HG02623 (cell line): ENCODE results near the gene TRIM71.

Experiments
- ATAC-seq: cut with Tn5 transposase; IDR thresholded peaks from one replicate; pipeline ENCODE4 v1.9.1; 2021; ENCODE audit warnings: moderate library complexity; ENCODE audit not compliant: unreplicated experiment

Gene TRIM71

DNA sequence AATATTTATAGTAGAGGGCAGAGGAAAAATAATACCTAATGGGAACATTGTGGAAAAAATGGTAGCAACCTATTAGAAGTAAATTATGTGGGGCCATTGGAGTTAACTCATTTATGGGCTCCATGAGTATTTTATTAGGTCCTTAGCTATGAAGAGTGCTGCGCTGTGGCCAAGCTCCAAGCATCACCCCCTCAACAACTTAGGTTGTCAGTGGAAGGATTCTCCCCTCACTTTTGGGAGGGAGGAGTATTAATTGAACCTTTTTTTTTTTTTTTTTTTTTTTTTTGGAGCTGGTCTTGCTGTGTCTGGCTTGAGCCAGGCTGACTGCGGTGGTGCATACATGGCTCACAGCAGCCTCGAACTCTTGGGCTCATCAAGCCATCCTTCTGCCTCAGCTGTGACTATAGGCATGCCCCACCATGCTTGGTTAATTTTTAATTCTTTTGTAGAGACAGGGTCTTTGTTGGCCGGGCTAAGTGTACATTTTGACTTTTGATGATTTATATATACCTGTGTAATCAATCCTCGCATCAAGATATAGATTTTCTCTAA, 45.2 kb downstream of the TRIM71 start:
- no peak for ATAC-seq

- ATAC-seq = no peak
Observed at GRCh38 chr3:32865383-32865782, 47.6 kb downstream of the TRIM71 start.

- ATAC-seq = no peak
Observed at GRCh38 chr3:32866533-32866932, 48.7 kb downstream of the TRIM71 start.

GRCh38 chr3:32867954-32868353, 50.2 kb downstream of the TRIM71 start:
- ATAC-seq = no peak

DNA sequence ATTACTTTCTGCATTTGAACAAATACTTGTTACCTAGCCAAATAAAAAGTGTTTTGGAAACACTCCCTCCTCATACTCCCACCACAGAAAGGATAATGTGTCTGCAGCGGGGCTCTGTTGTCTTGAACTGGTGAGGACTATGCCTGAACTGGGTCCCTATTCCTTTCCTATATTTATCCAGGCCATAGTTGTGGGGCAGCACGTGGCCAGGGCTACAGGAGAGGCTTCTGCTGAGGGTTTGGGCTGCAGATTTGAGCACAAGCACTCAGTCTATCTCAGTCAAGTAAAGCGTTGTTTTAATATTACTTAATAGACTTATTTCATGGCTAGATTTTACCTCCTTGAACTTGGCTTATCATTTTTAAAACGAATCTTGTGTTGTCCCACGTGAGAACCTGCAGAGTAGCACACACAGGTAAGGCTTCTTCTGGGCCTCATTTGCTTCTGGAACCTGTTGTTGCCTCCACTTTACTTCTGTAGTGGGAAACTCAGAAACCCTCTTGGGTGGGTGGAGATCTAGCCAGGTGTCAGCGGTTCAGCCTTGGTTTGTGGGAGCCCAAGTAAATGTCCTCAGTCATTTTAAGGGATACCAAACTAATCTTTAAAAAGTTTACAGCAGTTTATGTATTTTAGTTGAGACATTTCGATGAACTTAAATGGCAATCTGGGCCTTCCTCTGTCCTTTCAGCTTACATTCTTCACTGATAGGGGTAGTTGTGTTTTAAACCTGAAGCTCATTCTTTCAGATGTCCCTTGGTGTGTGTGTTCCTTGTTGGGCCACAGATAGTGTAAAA, 51.1 kb downstream of the TRIM71 start:
- ATAC-seq = no peak

DNA sequence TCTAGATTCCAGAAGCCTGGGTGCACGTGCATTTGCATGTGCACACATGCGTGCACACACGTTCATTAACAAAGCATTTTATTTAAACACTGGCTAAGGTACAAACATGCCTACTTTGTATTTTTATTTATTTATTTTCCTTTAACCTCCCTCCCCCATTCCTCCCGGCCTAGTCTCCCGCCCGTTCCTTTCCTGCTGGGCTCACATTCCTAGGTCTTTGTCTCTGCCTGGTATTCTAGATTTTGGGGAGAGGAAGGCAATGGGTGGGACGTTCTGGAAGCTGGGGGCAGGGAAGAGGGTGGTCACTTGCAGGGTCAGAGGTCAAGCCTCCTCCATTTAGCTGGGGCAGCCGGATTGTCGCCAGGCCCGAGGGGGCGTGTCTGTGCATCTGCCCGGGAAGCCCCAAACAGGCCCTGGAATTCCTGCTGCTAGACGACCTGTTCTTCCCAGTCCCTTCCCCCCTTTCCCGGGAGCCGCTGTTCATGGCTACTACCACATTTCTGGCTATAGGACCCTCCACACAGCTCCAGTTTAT, 51.8 kb downstream of the TRIM71 start:
- no peak for ATAC-seq

- no peak for ATAC-seq
Observed at GRCh38 chr3:32870373-32871095, 52.7 kb downstream of the TRIM71 start.

DNA sequence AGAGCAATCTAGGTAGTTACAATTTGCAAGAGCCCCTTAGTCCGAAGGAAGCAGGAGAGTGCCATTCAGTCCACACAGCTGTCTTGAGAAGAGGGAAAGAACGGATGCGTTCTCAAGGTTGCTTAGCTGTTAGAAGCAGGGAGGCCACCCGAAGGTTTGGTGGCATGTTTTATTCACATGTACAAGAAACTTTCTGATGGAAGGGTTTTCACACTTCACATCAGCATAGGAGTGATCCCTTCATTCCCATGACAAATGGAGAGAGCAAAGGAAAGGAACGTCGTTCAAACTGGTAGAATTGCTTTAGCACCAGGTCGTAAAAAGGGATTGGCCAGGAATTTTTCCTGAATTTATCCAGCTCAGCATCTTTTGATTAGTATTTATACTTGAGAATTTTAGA, 53.5 kb downstream of the TRIM71 start:
- ATAC-seq = no peak

- no peak for ATAC-seq
Observed at GRCh38 chr3:32872487-32873382, 54.9 kb downstream of the TRIM71 start.

- no peak for ATAC-seq
Observed at GRCh38 chr3:32873531-32874130, 55.8 kb downstream of the TRIM71 start.

DNA sequence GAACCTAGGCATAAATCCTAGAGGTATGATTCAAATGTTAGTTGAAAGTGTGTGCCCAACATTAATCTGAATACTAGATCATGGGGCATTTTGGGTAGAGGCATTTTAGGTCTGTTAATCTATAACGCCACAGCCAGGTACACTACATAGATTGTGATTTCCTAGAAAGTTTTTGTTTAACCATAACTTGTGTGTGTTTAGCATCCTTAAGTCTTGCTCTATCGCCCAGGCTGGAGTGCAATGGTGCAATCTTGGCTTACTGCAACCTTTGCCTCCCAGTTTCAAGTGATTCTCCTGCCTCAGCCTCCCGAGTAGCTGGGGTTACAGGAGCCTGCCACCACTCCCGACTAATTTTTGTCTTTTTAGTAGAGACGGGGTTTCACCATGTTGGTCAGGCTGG, 59.1 kb downstream of the TRIM71 start:
- ATAC-seq = no peak

DNA sequence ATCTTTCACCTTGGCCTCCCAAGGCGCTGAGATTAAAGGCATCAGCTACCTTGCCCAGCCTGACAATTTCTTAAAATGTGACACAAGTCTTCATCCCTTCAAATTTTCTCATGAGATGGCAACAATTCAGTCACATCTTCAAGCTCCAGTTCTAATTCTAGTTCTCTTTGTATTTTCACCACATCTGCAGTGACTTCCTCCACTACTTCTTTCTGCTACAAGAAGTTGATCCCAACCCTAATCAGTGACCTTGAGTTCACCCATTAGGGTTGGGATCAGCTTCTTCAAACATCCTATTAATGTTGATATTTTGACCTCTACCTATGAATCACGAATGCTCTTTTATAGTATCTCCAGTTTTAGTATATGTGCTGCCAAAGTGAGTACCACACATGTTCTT, 59.8 kb downstream of the TRIM71 start:
- ATAC-seq = no peak

GRCh38 chr3:32880225-32880624, 62.4 kb downstream of the TRIM71 start:
- no peak for ATAC-seq

DNA sequence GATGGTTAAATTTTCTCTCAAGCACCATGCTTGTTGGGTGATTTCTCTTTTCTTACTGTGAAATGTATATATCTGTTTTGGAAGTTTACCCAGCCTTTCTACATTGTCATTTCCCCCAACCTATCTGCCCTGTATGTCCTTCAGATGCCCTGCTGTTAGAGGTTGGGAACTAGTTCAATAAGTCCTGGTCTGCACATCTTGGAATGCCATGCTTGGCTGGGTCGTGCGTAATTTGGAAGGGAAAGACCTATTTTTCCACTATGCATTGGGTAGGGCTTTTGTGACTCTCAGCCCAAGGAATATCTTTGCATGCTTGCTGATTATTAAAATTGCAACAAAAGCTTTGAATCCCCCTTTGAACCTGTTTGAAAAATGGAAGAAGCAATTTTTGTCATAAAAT, 63.8 kb downstream of the TRIM71 start:
- ATAC-seq = no peak

GRCh38 chr3:32882189-32882588, 64.4 kb downstream of the TRIM71 start:
- ATAC-seq = peak; percentile 21

DNA sequence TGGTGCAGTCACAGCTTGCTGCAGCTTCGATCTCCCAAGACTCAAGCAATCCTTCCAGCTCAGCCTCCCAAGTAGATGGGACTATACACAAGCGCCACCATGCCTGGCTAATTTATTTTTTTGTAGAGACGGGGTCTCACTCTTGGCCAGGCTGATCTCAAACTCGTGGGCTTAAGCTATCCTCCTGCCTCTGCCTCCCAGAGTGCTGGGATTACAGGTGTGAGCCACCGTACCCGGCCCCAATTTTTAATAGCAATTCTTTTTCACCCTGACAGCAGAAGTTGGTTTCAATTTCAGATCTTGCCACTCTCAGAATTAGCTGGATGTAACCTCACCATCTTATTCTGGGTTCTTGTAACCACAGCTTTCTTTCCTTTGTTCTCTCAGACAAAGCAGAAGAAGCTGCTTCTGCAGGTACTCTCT, 64.8 kb downstream of the TRIM71 start:
- peak; percentile 93 for ATAC-seq

GRCh38 chr3:32883817-32884216, 66.0 kb downstream of the TRIM71 start:
- ATAC-seq = no peak

- no peak for ATAC-seq
Observed at GRCh38 chr3:32884591-32884990, 66.8 kb downstream of the TRIM71 start.

DNA sequence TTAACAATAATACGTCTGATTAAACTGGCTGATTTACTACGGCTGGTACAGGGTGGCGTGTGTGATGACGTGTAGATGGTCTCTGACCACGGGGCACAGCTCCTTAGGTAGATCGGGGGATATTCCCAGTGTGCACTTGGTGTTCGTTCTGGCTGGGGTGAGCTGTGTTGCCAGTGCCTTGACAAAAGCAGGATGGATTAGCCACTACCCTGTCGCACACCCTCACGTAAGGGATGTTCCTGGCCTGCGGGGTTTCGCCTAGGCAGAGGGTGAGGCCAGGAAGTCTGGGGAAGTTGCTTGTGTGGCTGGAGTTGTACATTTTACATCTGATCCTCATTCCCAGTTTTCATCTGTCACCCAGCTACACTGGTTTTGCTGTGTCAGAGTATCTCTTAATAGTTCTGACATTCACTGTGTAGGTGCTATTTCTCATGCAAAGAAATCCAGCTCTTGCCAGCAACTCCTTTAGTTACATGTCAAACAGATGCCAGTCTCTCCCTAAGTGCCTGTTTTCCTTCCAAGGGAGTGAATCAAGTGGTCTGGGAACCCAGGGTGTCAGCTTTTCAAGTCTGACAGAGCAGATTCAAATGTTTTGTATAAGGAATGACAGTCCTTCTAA, 67.6 kb downstream of the TRIM71 start:
- no peak for ATAC-seq

DNA sequence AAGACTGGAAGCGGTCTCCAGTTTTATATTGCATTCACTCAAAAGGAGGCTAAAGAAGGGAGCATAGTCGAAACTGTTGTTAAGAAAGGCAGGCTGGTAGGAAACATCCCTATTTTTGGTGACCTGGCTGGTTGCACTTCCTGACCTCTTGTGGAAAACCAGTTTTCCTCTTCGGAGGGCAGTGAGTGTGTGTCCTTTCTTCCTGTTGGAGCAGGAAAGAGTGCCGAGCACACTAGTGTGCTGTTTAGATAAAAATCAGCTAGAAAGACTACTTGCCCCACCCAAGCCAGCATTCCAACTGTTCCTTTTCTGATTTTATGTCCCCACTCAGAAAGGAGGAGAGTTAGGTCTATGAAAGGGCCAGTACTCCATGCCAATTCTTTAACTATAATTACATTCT, 68.5 kb downstream of the TRIM71 start:
- no peak for ATAC-seq
